GM18870 (cell line): ENCODE data around the gene OR1I1.
"Not testable (repeated sequence)": the region's sequence is repeated elsewhere in the genome, so short reads cannot be mapped to it uniquely, and the experiment has no call there.

Experiments used
- ATAC-seq: cut with Tn5 transposase; IDR thresholded peaks from one replicate; pipeline ENCODE4 v1.9.1; 2021; ENCODE audit warnings: moderate library complexity; ENCODE audit not compliant: unreplicated experiment

Gene OR1I1, protein sequence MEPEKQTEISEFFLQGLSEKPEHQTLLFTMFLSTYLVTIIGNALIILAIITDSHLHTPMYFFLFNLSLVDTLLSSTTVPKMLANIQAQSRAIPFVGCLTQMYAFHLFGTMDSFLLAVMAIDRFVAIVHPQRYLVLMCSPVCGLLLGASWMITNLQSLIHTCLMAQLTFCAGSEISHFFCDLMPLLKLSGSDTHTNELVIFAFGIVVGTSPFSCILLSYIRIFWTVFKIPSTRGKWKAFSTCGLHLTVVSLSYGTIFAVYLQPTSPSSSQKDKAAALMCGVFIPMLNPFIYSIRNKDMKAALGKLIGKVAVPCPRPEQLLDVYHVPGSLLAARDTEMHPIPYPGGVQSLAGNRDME

DNA sequence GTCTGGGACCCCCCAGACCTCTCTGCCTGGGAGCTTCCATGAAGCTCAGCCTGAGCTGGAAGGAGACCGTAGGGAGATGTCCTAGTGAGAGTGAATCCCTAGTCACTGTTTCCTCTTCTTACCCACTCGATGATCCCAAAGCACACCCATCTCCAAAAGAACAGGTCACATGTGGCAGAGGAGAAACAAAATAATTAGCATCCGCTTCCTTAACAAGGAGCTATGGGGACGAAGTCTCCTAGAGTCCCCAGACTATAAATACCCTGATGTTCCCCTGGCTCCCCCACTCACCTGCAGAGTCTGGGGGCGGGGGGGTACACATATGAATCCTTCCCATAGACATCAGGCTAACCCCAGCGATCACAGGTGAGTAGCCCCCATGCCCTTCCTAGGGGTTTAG lies at the start of gene OR1I1:
Gene OR1I1 (plus strand): TSS at position 301 of the 400 bp plus-strand sequence. CDS start 4,855 bp downstream, outside the sequence.
- no peak for ATAC-seq

DNA sequence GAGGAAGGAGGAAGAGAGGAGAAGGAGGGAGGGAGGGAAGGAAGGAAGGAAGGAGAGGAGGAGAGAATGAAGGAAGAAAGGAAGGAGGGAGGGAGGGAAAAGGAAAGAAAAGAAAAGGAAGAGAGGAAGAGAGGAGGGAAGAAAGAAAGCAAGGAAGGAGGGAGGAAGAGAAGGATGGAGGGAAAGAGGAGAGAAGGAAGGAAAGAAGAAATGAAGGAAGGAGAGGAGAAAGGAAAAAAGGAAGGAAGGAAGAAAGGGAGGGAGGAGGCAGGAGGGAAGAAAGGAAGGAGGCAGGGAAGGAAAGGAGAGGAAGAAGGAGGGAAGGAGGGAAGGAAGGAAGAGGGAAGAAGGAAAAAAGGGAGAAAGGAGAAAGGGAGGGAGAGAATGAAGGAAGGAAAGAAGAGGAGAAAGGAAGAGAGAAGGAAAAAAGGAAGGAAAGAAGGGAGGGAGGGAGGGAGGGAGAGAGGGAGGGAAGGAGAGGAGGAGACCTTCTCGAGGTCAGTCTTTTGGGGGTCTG lies 46.2 kb upstream of the OR1I1 start:
- ATAC-seq = no peak

DNA sequence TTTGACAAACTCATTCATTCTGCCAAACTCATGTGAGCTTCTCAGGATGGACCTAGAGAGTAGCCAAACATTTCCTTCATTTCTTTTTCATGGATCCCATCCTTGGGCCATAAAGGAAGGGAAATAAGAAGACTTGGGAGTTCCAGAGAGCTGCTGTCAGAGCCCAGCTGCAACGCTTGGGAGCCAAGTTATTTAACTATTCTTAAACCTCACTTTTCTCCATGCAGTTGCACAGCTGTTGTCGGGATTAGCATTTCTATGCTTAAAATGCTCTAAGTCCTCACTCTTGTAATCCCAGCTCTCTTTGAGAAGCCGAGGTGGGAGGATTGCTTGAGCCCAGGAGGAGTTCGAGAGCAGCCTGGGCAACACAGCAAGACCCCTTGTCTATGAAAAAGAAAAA lies 44.4 kb upstream of the OR1I1 start:
- ATAC-seq = no peak

DNA sequence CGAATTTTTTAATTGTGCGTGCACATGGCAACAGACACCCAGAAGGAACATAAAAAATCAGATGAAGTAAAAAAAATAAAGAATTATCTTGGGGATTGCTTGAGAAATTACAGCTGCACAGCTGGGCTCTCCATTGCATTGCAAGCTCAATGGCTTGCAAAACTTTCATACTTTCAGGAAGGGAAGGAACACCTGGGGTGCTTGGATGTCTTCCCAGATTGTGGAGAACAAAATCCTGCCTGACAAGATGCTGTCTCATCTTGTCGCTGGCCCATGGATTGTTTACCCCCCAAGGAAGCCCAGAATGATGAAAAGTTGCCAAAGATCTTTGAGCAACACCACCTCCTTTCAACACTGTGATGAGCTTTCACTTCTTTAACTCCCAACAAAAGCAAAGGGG lies 43.7 kb upstream of the OR1I1 start:
- no peak for ATAC-seq

DNA sequence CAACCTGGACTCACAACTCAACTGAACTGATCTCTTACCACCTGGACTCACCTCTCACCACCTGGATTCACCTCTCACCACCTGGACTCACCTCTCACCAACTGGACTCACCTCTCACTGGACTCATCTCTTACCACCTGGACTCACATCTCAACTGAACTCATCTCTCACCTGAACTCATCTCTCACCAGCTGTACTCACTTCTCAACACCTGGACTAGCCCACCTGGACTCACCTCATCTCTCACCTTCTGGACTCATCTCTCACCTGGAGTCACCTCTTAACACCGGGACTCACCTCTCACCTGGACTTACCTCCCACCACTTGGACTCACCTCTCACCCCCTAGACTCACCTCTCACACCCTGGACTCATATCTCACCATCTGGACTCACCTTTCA lies 40.0 kb upstream of the OR1I1 start:
- no peak for ATAC-seq

DNA sequence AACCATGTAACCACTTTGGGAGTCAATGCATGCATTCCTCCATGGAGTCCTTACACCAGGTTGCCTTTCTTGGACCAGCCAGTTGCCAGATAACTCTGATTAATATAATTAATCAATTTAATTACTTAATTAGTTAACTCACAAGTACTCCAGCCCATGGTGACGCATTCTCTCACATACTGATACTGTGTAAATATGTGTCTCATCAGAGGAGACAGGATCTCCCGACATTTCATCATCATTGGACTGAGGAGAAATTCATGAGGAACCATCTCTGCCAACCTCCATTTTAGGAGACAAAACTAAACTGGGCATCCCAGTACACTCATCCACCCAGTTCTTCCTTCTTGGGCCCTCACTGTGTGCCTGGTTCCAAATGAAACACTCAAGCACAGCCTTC lies 39.2 kb upstream of the OR1I1 start:
- ATAC-seq = no peak

DNA sequence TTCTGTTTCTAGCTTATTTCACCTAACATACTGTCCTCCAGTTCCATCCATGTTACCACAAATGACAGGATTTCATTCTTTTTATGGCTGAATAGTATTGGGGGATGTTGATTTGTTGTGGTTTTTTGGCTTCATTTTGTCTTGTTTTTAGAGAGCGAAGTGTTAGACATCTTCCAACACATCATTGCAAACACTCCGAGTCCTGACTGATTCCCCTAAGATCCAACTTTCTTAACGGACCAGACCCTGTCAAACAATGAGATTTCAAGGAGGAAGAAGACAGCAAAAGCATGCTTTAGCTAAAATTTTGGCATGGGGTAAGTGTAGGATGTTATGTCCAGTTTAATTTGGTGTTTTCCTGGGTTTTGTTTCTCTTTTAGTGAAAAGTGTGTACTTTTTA lies 36.5 kb upstream of the OR1I1 start:
- no peak for ATAC-seq

DNA sequence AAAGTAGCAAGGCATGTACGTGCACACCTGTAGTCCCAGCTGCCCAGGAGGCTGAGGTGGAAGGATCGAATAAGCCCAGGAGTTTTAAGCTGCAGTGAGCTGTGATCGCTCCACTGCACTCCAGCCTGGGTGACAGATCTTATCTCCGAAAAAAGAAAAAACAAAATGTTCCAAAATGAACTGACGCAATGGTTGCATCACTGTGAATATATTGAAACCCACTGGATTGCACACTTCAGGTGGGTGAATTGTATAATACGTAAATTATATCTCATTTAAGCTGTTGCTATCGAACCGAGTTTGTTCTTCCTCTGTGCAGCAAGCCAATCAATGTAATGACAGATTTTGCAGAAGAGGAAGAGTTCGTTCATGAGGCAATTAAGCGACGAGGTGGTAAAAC lies 34.3 kb upstream of the OR1I1 start:
- ATAC-seq = no peak

DNA sequence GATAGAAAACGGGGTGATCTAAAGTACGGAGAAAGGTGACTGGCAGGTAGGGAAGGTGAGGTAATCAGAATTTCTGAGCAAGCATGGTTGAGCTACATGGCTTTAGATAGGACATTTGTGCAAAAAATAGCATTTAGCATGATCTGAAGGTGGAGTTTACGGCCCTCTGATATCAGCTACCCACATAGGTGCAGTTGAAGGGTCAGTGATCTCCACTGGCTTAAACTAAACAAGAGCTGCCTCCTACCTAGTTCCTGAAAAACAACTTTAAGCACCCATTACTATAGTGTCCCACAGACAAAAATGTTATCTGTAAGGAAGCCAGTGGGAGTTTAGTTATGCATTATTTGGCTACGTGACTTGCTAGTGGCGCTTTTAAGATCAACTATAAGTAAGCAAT lies 33.9 kb upstream of the OR1I1 start:
- no peak for ATAC-seq

DNA sequence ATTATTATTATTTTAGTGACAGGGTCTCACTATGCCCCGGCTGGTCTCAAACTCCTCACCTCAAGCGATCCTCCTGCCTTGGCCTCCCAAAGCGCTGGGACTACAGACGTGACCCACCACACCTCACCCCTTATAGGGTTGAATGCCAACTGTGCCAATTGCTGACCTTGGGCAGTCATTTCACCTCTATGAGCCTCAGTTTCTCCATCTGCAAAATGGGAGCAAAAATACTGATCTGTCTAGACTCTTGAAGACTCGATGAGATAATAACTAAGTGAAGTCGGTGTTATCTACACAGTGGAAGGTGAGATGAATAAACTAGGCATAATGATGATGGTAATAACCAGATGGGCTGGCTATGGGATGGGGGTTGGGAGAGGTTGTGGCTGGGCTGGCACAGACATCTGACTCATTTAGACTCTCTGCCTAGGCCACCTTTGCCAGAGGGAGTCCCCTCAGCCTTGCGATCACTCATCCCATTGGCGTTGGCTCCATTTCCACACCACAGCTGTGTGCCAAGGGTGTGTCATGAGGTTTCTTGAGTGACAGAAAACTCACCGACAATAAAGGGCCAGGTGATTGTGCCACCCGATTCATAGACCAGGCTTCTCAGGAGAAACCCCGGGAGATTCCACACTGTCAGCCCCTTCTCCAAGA lies 33.0 kb upstream of the OR1I1 start, which contains the start of gene CASP14:
Gene CASP14 (plus strand): TSS at position 596 of the 657 bp plus-strand sequence. CDS start 2,772 bp downstream, outside the sequence.
- no peak for ATAC-seq

DNA sequence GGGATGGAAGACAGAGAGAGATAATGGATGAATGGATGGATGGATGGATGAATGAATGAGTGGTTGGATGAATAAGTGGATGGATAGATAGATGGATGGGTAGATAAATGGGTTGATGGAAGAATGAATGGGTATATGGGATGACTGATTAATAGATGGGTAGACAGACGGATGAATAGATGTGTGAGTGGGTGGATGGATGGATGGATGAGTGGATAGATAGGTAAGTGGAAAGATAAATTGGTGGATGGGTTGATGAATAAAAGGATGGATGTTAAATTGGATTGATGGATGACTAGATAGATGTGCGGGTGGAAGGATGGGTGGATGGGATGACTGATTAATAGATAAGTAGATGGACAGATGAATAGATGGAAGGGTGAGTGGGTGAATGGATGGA lies 31.4 kb upstream of the OR1I1 start:
- no peak for ATAC-seq

DNA sequence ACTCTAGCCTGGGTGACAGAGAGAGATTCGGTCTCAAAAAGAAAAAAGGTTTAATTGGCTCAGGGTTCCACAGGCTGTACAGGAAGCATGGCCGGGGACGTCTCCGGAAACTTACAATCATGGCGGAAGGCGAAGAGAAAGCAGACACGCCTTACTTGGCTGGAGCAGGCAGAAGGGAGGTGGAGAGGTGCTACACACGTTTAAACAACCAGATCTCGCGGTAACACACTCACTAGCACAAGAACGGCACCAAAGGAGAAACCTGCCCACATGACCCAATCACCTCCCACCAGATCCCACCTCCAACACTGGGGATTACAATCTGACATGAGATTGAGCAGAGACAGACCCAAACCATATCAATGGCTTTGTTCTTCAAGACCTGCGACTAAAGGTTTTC lies 20.0 kb upstream of the OR1I1 start:
- ATAC-seq = no peak

DNA sequence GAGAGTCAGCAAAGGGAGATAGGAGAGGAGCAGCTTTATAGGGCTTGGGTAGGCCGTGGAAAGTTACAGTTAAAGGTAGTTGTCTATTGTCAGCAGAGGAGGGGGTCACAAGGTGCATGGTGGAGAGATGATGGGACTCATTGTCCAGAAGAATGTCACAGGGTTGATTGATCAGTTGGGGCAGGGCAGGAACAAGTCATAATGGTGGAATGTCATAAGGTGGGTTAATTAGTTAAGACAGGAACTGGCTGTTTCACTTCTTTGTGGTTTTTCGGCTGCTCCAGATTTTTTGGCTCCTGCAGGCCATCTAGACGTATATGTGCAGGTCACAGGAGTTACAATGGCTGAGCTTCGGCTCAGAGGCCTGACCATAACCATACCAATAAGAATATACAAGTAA lies 11.6 kb upstream of the OR1I1 start:
- ATAC-seq = not testable (repeated sequence)

DNA sequence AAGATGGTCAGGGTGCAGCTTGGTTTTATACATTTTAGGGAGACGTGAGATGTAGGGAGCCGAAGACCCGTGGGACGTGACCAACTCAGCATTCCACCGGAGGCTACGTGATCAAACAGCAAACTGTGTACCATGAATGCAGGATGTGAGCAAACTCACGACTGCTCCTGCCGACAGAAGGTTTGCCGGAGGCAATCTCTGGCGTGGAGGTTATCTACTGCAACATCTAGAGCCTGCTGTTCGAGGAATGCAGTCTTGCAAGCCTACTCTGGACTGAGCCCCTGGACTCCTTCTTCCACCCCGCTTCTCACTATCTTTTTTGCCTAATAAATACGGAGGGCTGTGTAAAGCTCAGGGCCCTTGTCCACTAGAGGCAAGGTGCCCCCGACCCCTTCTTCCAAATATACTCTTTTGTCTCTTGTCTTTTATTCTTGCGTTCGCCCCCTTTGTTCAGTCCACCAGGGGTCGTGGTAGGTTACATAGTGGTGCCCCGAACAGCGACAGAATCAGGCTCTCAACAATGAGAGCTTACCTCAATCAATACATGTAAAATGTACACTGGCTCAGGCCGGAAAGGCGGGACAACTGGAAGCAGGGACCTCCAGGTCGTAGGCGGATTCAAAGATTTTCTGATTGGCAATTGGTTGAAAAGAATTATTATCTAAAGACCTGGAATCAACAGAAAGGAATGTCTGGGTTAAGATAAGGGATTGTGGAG lies 8.9 kb upstream of the OR1I1 start:
- no peak for ATAC-seq

DNA sequence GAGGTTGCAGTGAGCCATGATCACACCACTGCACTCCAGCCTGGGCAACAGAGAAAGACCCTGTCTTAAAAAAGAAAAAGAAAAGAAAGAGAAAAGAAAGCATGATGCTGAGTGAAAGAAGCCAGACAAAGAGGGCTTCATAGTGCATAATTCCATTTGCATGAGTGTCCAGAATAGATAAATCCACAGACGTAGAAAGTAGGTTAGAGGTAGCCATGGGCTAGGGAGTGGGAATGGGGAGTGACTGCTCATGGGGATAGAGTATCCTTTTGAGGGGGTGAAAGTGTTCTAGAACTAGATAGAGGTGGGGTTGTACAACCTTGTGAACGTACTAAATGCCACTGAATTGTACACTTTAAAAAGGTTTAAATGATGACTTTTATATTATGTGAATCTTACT lies 7.6 kb upstream of the OR1I1 start:
- ATAC-seq = no peak

DNA sequence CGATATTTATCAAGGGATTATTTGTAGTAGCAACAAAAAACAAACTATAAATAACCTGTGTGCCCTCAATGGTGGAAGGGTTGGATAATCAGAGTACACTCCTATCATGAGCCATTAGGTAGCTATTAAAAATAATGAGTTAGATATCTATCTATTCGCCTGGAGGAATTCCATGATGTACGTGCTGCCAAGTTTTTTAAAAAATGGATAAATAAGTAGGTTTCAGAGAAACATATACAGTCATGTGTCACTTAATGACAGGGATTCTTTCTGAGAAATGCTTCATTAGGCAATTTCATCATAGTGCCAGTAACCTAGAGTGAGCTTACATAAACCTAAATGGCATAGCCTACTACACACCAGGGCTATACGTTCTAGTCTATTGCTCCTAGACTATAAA lies 6.2 kb upstream of the OR1I1 start:
- ATAC-seq = no peak

DNA sequence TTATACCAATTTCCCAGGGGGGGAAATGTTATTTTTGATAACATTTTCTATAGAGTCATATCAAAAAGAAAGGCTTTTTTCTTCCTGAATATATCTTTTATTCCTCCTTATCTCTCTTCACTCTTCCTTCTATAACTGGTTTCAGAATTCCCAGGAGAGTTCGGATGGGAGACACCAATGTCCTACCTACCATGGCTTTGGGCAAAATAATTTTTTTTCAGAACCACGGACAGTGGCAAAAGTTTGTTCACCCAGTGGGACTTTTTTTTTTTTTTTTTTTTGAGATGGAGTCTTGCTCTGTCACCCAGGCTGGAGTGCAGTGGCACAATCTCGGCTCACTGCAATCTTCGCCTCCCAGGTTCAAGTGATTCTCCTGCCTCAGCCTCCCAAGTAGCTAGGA lies 2.0 kb upstream of the OR1I1 start:
- not testable (repeated sequence) for ATAC-seq

DNA sequence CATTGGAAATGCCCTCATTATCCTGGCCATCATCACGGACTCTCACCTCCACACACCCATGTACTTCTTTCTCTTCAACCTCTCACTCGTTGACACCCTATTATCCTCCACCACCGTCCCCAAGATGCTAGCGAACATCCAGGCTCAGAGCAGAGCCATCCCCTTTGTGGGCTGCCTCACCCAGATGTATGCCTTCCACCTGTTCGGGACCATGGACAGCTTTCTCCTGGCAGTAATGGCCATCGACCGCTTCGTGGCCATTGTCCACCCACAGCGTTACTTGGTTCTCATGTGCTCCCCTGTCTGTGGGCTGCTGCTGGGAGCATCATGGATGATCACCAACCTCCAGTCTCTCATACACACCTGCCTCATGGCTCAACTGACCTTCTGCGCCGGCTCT lies 5.2 kb downstream of the OR1I1 start:
- no peak for ATAC-seq

DNA sequence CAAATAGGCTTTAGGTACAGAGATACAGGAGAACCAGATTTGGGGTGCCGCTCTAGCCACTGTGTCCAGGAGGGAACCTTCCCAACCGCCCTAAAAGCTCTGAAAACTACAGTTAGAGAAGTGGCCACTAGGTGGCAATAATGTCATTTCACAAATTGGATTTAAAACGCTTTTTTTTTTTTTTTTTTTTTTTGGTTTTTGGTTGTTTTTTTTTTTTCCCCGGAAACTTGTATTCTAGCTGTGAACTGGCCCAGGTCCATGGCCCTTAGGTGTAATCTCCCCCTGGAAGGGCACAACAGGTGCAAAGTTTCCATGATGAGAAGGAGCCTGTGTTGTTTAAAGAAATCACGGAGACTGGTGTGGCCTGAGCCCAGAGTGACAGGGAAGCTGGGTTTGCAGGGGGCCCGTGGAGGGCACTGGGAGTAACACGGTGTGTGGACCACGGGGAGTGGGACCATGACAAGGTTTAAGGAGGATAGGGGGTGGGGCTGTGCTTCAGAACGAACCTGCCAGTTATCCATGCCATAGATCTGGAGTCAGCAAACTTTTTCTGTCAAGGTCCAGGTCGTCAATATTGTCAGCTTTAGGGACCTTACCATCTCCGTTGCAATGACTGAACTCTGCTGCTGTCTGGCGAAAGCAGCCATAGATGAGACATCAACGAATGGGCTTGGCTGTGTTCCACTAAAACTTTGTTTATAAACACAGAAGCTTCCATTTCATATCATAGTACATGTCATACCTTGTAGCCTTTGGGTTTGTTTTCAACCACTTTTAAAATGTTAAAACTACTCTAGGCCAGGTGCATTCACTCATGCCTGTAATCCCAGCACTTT lies 10.1 kb downstream of the OR1I1 start:
- no peak for ATAC-seq

DNA sequence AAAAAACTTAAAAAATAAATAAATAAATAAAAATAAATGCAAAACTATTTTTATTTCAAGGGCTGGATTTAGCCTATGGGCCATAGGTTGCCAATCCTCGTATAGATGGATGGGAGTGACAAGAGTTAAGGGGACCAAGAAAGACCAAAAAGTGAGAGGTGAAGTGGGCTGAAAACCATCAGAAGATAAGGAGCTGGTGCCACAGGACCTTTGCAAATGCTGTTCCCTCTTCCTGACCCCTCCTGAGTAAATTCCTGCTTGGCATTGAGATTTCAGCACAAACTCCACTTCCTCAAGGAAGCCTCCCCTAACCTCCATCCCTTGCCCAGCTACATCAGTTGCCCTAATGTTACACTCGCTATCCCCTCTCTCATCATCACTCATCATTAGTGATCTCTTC lies 11.0 kb downstream of the OR1I1 start:
- no peak for ATAC-seq

DNA sequence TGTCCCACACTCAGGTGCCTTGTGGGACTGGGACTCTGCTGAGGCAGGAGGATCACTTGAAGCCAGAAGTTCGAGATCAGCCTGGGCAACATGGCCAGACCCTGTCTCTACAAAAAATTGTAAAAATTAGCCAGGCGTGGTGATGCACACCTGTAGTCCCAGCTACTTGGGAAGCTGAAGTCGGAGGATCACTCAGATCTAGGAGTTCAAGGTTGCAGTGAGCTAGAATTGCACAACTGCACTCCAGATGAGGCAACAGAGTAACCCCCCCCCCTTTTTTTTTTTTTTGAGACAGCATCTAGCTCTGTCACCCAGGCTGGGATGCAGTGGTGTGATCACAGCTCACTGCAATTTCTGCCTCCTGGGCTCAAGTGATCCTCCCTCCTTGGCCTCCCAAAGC lies 14.2 kb downstream of the OR1I1 start:
- ATAC-seq = no peak
